SU-DHL-6 (cell line): ENCODE results near the gene MPRIP.

Experiments used
- H2AFZ ChIP-seq: fragments of 200-600 bp; sonication (generic); 2 replicates; pipeline ENCODE4 v1.6.1; 2014; ENCODE audit warnings: low read depth, mild to moderate bottlenecking, moderate library complexity, mixed read lengths, antibody characterized with exemption, low read length; ENCODE audit not compliant: severe bottlenecking
- H3F3A ChIP-seq: fragments of 200-600 bp; shearing (Covaris generic); 2 replicates; pipeline ENCODE4 v1.6.0; 2016; ENCODE audit warnings: antibody characterized with exemption, mild to moderate bottlenecking; ENCODE audit not compliant: insufficient read depth
- H3K27ac ChIP-seq: fragments of 200-600 bp; sonication (generic); 2 replicates; pipeline ENCODE4 v1.5.1; 2016; ENCODE audit warnings: low read depth, mild to moderate bottlenecking, low read length, moderate library complexity, mixed read lengths
- H3K27me3 ChIP-seq: fragments of 200-600 bp; sonication (generic), shearing (Covaris generic); 2 replicates; pipeline ENCODE4 v1.6.0; 2014; ENCODE audit warnings: mild to moderate bottlenecking, low read length
- H3K36me3 ChIP-seq: fragments of 200-600 bp; sonication (generic); 2 replicates; pipeline ENCODE4 v1.6.1; 2014; ENCODE audit warnings: mild to moderate bottlenecking, low read length, mixed read lengths
- H3K4me2 ChIP-seq: fragments of 300-600, 200-600 bp; shearing (Covaris generic), sonication (generic); 2 replicates; pipeline ENCODE4 v1.6.0; 2014; ENCODE audit warnings: low read length, low read depth, mild to moderate bottlenecking; ENCODE audit not compliant: poor library complexity, severe bottlenecking
- H3K4me3 ChIP-seq: fragments of 200-600 bp; sonication (generic); 2 replicates; pipeline ENCODE4 v1.5.1; 2014; ENCODE audit warnings: antibody characterized with exemption, low read length, mild to moderate bottlenecking, mixed read lengths; ENCODE audit not compliant: insufficient read depth, poor library complexity, severe bottlenecking
- H3K79me2 ChIP-seq: fragments of 200-600 bp; sonication (generic); 2 replicates; pipeline ENCODE4 v1.6.1; 2014; ENCODE audit warnings: mild to moderate bottlenecking, low read length, moderate library complexity; ENCODE audit not compliant: insufficient read depth
- H3K9ac ChIP-seq: fragments of 200-600 bp; sonication (generic); 2 replicates; pipeline ENCODE4 v1.7.0; 2014; ENCODE audit warnings: mild to moderate bottlenecking, low read length
- H3K9me2 ChIP-seq: fragments of 200-600 bp; sonication (generic); replicated peaks from 2 replicates; pipeline ENCODE4 v1.6.1; 2014; ENCODE audit warnings: low read length; ENCODE audit not compliant: insufficient read depth
- H3K9me3 ChIP-seq: fragments of 200-600 bp; sonication (generic); 2 replicates; pipeline ENCODE4 v1.6.1; 2014; ENCODE audit warnings: low read length, mixed read lengths; ENCODE audit not compliant: insufficient read depth
- H4K20me1 ChIP-seq: fragments of 200-600 bp; sonication (generic); 2 replicates; pipeline ENCODE4 v1.6.1; 2014; ENCODE audit warnings: low read depth, mild to moderate bottlenecking, antibody characterized with exemption, low read length, moderate library complexity, mixed read lengths
- EZH2phosphoT487 ChIP-seq: fragments of 200-600 bp; sonication (generic), shearing (Covaris generic); conservative IDR thresholded peaks from 2 replicates; pipeline ENCODE4 v1.6.1; 2018; ENCODE audit warnings: mild to moderate bottlenecking, antibody characterized with exemption, low read length, moderate library complexity, mixed read lengths
- TF ChIP-seq, protein P1 (sequence below): fragments of 200-600 bp; sonication (generic); IDR thresholded peaks from one replicate; pipeline ENCODE4 v1.5.1; 2017; ENCODE audit warnings: antibody characterized with exemption, mild to moderate bottlenecking, low read length, moderate library complexity; ENCODE audit not compliant: insufficient read depth, poor library complexity, severe bottlenecking

Gene MPRIP

GRCh38 chr17:17206913-17207335 lies 164.7 kb downstream of the MPRIP start:
- Histone ChIP-seq H3K27me3 (no peaks in the 10 kb centered on the region), H3F3A (peaks cover 16% of the 10 kb centered on the region; the same call in 1 of the 2 replicates), H3K36me3 (no peaks in the 10 kb centered on the region), H3K9ac (no peak overlapping the region), H3K79me2 (peaks cover 22% of the 10 kb centered on the region), H4K20me1 (no peaks in the 10 kb centered on the region), H3K9me3 (no peaks in the 10 kb centered on the region), H3K27ac (0 out of 2 replicates have a peak overlapping the region, but pooled peaks have one; percentile 74), H3K9me2 (no peaks in the 10 kb centered on the region), H3K4me2 (no peak overlapping the region), H2AFZ (no peak overlapping the region), H3K4me3 (no peak overlapping the region)
- TF ChIP-seq EZH2phosphoT487: no peak
- TF ChIP-seq, protein P1, sequence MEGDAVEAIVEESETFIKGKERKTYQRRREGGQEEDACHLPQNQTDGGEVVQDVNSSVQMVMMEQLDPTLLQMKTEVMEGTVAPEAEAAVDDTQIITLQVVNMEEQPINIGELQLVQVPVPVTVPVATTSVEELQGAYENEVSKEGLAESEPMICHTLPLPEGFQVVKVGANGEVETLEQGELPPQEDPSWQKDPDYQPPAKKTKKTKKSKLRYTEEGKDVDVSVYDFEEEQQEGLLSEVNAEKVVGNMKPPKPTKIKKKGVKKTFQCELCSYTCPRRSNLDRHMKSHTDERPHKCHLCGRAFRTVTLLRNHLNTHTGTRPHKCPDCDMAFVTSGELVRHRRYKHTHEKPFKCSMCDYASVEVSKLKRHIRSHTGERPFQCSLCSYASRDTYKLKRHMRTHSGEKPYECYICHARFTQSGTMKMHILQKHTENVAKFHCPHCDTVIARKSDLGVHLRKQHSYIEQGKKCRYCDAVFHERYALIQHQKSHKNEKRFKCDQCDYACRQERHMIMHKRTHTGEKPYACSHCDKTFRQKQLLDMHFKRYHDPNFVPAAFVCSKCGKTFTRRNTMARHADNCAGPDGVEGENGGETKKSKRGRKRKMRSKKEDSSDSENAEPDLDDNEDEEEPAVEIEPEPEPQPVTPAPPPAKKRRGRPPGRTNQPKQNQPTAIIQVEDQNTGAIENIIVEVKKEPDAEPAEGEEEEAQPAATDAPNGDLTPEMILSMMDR: no peak

- TF ChIP-seq EZH2phosphoT487: no peak
- TF ChIP-seq, protein P1: no peak
- Histone ChIP-seq H3K9me3 (no peaks in the 10 kb centered on the region), H3K36me3 (no peaks in the 10 kb centered on the region), H3K9me2 (no peaks in the 10 kb centered on the region), H3K27me3 (no peaks in the 10 kb centered on the region), H3K4me2 (no peak overlapping the region), H3K27ac (no peak overlapping the region), H3K79me2 (peaks cover 22% of the 10 kb centered on the region), H3K4me3 (no peak overlapping the region), H3F3A (peaks cover 16% of the 10 kb centered on the region; the same call in 1 of the 2 replicates), H3K9ac (no peak overlapping the region), H4K20me1 (no peaks in the 10 kb centered on the region), H2AFZ (no peak overlapping the region)
Observed at GRCh38 chr17:17207998-17208397, 165.7 kb downstream of the MPRIP start.

DNA sequence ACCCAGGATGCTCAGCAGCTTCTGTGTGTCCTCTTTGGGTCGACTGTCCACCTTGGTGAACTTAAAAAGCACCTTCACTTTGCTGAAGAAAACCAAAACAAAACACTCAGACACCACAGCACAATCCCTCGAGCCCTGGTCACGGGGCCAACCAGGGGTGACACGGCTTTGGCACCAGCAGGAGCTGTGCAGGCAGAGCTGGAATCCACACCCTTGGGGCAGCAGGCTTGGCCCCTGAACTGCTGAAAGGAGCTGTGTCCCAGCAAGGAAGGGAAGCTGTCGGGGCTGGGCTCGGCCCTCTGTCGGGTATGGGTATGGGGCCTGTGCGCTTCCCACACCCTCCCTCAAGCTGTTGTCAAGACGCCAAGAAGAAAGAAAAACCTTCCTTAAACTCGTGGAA lies 171.5 kb downstream of the MPRIP start:
- no peak overlapping the region for H3K4me3 ChIP-seq
- no peaks in the 10 kb centered on the region for H4K20me1 ChIP-seq
- no peak overlapping the region for H3K4me2 ChIP-seq
- H3K36me3 ChIP-seq: no peaks in the 10 kb centered on the region
- H3F3A ChIP-seq: no peaks in the 10 kb centered on the region; the same call in 1 of the 2 replicates
- H3K9ac ChIP-seq: no peak overlapping the region
- no peaks in the 10 kb centered on the region for H3K27me3 ChIP-seq
- H3K79me2 ChIP-seq: no peaks in the 10 kb centered on the region
- no peak overlapping the region for H3K27ac ChIP-seq
- H2AFZ ChIP-seq: no peak overlapping the region
- TF ChIP-seq EZH2phosphoT487: no peak
- TF ChIP-seq, protein P1: no peak
- H3K9me3 ChIP-seq: no peaks in the 10 kb centered on the region
- no peaks in the 10 kb centered on the region for H3K9me2 ChIP-seq
